Esophagus muscularis mucosa (tissue), 2 donors: ENCODE data around the gene UST.

Experiments used
- EP300 ChIP-seq: sonication (generic); formaldehyde crosslinking; IDR thresholded peaks from one replicate; pipeline ENCODE4 v1.6.1; 2017; ENCODE audit warnings: antibody characterized with exemption
- POLR2A ChIP-seq: fragments of 450-650 bp; IDR thresholded peaks from one replicate; pipeline ENCODE4 v1.6.1; 2017; ENCODE audit warnings: antibody characterized with exemption, moderate library complexity, mild to moderate bottlenecking, low read depth

DNA sequence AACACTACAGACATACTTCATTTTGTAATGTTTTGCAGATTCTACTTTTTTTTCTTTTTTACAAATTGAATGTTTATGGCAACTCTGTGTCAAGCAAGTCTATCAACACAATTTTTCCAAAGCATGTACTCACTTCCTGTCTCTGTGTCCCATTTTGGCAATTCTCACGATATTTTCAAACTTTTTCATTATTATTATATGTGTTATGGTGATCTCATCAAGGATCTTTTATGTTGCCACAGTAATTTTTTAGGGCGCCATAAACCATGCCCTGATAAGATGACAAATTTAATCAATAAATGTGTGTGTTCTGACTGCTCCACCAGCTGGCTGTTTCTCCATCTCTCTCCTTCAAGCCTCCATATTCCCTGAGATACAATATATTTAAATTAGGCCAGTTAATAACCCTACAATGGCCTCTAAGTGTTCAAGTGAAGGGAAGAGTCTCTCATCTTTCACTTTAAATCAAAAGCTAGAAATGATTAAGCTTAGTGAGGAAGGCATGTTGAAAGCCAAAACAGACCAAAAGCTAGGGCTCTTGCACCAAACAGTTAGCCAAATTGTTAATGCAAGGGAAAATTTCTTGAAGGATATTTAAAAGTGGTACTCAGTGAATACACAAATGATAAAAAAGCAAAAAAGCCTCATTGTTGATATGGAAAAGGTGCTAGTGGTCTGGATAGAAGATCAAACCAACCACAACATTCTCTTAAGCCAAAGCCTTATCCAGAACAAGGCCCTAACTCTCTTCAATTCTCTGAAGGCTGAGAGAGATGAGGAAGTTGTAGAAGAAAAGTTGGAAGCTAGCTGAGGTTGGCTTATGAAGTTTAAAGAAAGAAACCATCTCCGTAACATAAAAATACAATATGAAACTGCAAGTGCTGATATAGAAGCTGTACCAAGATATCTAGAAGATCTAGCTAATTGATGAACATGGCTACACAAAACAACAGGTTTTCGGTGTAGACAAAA, 376.3 kb downstream of the UST start:
- no peak for TF ChIP-seq EP300
- TF ChIP-seq POLR2A = no peak
